ENCODE measurements around the gene ZNF423. TPM values are rescaled to one million over a fixed set of nuclear protein-coding genes. Genes with fewer than 3 reads are reported as not detected.

The ZNF423 gene
- polyA plus RNA-seq, 1 of the 3 experiments (the other 2 are of a cell fraction): 1.2 TPM

GRCh38 chr16:49681217-49681883 is 174.6 kb downstream of the ZNF423 start:
- POLR2A ChIA-PET: no interaction called here
- Histone ChIP-seq H3K9me3 (no peaks in the 10 kb centered on the region), H3K4me3 (ENCODE audit: low read depth in 2 of 2, low read length in 1 of 2) (no peak overlapping the region), H2AFZ (ENCODE audit: low read depth) (no peak overlapping the region), H3K4me2 (no peak overlapping the region), H3K27ac (ENCODE audit: low read depth in 2 of 2, low read length in 1 of 2) (no peak overlapping the region), H3K36me3 (replicated peaks in 1 of 2; ENCODE audit: control insufficient read depth in 1 of 2, insufficient read depth in 2 of 2, low read length in 1 of 2) (no peaks in the 10 kb centered on the region), H3K79me2 (ENCODE audit: insufficient read depth) (no peaks in the 10 kb centered on the region), H3K9ac (no peak overlapping the region), H3F3A (replicated peaks; ENCODE audit: insufficient read depth) (no peaks in the 10 kb centered on the region), H3K9me2 (no peaks in the 10 kb centered on the region), H3K27me3 (ENCODE audit: insufficient read depth) (no peaks in the 10 kb centered on the region), H3K4me1 (ENCODE audit: control insufficient read depth in 1 of 2, insufficient read depth in 2 of 2, low read depth in 1 of 2, low read length in 1 of 2) (peaks cover 0 to 6% of the 10 kb centered on the region in 2 experiments; a peak in 1 of 4 replicates), H4K20me1 (ENCODE audit: insufficient read depth) (no peaks in the 10 kb centered on the region)
- 48% methylated on average over 9 of the region's 9 CpGs for WGBS (ENCODE audit: low lambda C conversion rate)
- CTCF ChIA-PET: interaction anchor here (1.0 kb wide), 1 partner anchor 74 kb away, joined by 3 read pairs; no protein-coding TSS in a partner anchor
- DNase-seq: no peak
- no peak for TF ChIP-seq ZBTB33 (IDR thresholded peaks at IDR 0.05; ENCODE audit: borderline replicate concordance, low read depth)
- TF ChIP-seq FOSL2 (IDR thresholded peaks at IDR 0.05; ENCODE audit: borderline replicate concordance, low read depth): no peak
- no peak for TF ChIP-seq USF1 (IDR thresholded peaks at IDR 0.05; ENCODE audit: borderline replicate concordance, low read depth)
- TF ChIP-seq FOXM1 (IDR thresholded peaks at IDR 0.05; ENCODE audit: low read depth): no peak
- no peak for TF ChIP-seq POLR2AphosphoS5 (IDR thresholded peaks at IDR 0.05; ENCODE audit: low read depth, low read length)
- TF ChIP-seq IRF3 (IDR thresholded peaks at IDR 0.05; ENCODE audit: low read depth, low read length): no peak
- TF ChIP-seq USF2 (IDR thresholded peaks at IDR 0.05; ENCODE audit: borderline replicate concordance, low read depth, low read length): no peak
- TF ChIP-seq SMC3 (IDR thresholded peaks at IDR 0.05; ENCODE audit: low read depth, low read length): no peak
- no peak for TF ChIP-seq REST (IDR thresholded peaks at IDR 0.05; ENCODE audit: low read depth, low read length)
- no peak for TF ChIP-seq GATA2 (CRISPR knock-in tag; IDR thresholded peaks at IDR 0.05)
- no peak for TF ChIP-seq RXRA (IDR thresholded peaks at IDR 0.05; ENCODE audit: borderline replicate concordance, low read depth)
- no peak for TF ChIP-seq TEAD4 (IDR thresholded peaks at IDR 0.05; ENCODE audit: borderline replicate concordance, insufficient read depth)
- no peak for TF ChIP-seq JUND (IDR thresholded peaks at IDR 0.05)
- no peak for TF ChIP-seq YY1 (IDR thresholded peaks at IDR 0.05; ENCODE audit: low read depth)
